ENCODE results near the gene C11orf52.

Gene C11orf52

DNA sequence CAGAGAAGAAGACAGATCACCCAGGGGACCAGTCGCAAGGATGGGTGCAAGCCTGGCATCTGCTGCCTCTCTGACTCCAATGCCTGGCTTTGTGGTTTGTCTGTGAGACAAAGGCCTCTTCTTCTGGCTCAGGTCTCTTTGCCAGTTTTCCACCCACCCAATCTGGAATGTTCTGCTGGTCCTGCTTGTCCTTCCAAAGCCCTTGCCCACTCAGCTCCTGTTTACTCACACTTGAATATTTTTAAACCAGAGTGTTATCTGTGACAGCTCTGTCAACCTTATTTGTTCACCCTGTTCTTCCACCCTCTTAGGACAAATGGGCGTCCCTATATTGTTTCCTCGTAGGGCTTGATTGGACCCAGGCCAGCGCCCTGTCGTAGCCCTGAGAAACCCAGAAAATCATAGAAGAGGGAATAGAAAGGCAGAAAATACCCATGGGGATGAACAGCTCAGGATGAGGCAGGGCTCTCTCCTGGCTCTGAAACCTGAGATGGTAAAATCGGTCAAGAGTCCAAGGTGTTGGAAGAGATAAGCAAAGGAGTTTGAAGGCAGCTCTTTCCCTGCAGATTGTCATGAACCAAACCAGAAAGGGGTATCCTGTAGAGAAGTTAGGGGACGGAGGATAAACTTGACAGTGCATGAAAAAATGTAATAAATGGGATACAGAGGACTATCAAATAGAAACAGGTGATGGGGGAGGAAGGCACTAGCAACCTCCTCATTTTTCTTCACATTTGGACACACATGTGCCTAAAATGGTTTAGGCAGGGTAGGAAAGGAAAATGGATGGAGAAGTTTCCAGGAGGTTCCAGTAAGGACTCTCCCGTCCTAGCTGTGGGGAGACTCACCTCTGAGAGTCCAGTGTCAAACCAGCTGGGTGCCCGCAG, 7.8 kb upstream of the C11orf52 start:
- no peaks in the 10 kb centered on the region for H3K36me3 ChIP-seq (replicated peaks; ENCODE audit: insufficient read depth, low read length)
- no peaks in the 10 kb centered on the region for H3K79me2 ChIP-seq (ENCODE audit: low read length)
- no peak for DNase-seq
- no peak overlapping the region for H3K4me2 ChIP-seq (ENCODE audit: low read depth, low read length)
- H3K9me3 ChIP-seq (replicated peaks; ENCODE audit: insufficient read depth, low read length), result no peaks in the 10 kb centered on the region
- no peak overlapping the region for H3K4me3 ChIP-seq (ENCODE audit: low read length)
- no peaks in the 10 kb centered on the region; the same call in 1 of the 2 replicates for H3K27me3 ChIP-seq (replicated peaks; ENCODE audit: insufficient read depth, low read length)
- no peak overlapping the region for H3K27ac ChIP-seq (ENCODE audit: low read length)
- TF ChIP-seq EZH2phosphoT487 (IDR thresholded peaks at IDR 0.05; ENCODE audit: low read length) (no peak), EZH2 (optimal IDR thresholded peaks at IDR 0.05; ENCODE audit: low read depth, low read length) (no peak)
- TF ChIP-seq, protein P1, sequence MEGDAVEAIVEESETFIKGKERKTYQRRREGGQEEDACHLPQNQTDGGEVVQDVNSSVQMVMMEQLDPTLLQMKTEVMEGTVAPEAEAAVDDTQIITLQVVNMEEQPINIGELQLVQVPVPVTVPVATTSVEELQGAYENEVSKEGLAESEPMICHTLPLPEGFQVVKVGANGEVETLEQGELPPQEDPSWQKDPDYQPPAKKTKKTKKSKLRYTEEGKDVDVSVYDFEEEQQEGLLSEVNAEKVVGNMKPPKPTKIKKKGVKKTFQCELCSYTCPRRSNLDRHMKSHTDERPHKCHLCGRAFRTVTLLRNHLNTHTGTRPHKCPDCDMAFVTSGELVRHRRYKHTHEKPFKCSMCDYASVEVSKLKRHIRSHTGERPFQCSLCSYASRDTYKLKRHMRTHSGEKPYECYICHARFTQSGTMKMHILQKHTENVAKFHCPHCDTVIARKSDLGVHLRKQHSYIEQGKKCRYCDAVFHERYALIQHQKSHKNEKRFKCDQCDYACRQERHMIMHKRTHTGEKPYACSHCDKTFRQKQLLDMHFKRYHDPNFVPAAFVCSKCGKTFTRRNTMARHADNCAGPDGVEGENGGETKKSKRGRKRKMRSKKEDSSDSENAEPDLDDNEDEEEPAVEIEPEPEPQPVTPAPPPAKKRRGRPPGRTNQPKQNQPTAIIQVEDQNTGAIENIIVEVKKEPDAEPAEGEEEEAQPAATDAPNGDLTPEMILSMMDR (IDR thresholded peaks at IDR 0.05; ENCODE audit: low read length), result no peak
- no peaks in the 10 kb centered on the region for H3K9me2 ChIP-seq (replicated peaks; ENCODE audit: insufficient read depth, low read length)
- H3K4me1 ChIP-seq (ENCODE audit: low read length), result no peaks in the 10 kb centered on the region
- H2AFZ ChIP-seq (ENCODE audit: low read length), result no peak overlapping the region
- H4K20me1 ChIP-seq (ENCODE audit: insufficient read depth, low read length), result no peaks in the 10 kb centered on the region
- H3F3A ChIP-seq (ENCODE audit: insufficient read depth, low read length), result no peaks in the 10 kb centered on the region
- H3K9ac ChIP-seq (ENCODE audit: low read length), result no peak overlapping the region

DNA sequence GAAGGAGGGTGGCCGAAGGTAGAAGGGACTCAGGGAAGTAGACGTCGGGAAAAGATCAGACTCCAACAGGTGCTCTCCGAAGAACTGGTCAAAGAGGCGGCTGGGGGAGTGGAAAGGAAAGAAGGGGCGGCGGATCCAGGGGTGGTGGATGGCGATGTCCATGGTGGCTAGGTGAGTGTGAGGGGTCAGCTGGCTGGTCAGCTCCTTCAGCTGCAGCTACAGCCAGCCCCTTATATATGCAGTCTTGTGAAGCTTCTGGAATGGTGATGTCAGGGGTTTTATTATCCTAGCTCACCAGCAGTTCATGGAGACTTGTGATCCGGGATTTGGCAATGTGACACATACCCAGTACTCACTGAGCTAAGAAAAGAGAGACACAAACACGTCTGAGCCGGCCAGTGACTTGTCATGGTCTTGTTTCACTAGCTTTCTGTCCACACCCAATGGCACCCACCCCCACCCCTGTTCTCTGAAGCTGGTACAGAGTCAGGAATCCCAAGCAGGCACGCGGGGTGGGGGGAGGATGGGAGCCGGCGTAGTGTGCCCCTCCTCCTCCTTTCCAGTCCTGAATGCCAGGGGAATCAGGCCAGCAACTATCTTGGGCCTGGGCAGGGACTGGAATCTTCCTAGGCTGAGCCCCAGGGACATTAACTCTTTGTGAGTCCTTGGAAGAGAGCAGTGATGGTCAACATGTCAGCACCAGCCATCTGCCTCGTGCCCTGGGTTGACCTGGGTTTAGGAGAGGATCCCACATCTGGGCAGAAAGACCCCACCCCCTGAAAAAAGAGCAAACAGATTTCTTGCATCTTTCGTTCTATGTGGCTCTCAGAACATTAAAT, 6.9 kb upstream of the C11orf52 start, which contains the start of gene CRYAB:
Gene CRYAB, minus strand, starts transcription at position 208 of the 839 bp plus-strand sequence. Its CDS starts 46 bp downstream, at position 162.
- H3K79me2 ChIP-seq (ENCODE audit: low read length), result no peaks in the 10 kb centered on the region
- H3K4me2 ChIP-seq (ENCODE audit: low read depth, low read length), result no peak within 1 kb of the TSS
- TF ChIP-seq, protein P1 (IDR thresholded peaks at IDR 0.05; ENCODE audit: low read length), result no peak
- no peak for TF ChIP-seq EZH2phosphoT487 (IDR thresholded peaks at IDR 0.05; ENCODE audit: low read length)
- TF ChIP-seq EZH2 (optimal IDR thresholded peaks at IDR 0.05; ENCODE audit: low read depth, low read length), result no peak
- no peak for DNase-seq
- no peaks in the 10 kb centered on the region for H3K9me2 ChIP-seq (replicated peaks; ENCODE audit: insufficient read depth, low read length)
- no peaks in the 10 kb centered on the region for H3K36me3 ChIP-seq (replicated peaks; ENCODE audit: insufficient read depth, low read length)
- H2AFZ ChIP-seq (ENCODE audit: low read length), result no peak within 1 kb of the TSS
- no peaks in the 10 kb centered on the region for H3K4me1 ChIP-seq (ENCODE audit: low read length)
- H3K9ac ChIP-seq (ENCODE audit: low read length), result no peak within 1 kb of the TSS
- H4K20me1 ChIP-seq (ENCODE audit: insufficient read depth, low read length), result no peaks in the 10 kb centered on the region
- no peak within 1 kb of the TSS for H3K4me3 ChIP-seq (ENCODE audit: low read length)
- H3F3A ChIP-seq (ENCODE audit: insufficient read depth, low read length), result no peaks in the 10 kb centered on the region
- no peak within 1 kb of the TSS for H3K27ac ChIP-seq (ENCODE audit: low read length)
- no peaks in the 10 kb centered on the region for H3K9me3 ChIP-seq (replicated peaks; ENCODE audit: insufficient read depth, low read length)
- H3K27me3 ChIP-seq (replicated peaks; ENCODE audit: insufficient read depth, low read length), result no peaks in the 10 kb centered on the region; the same call in 1 of the 2 replicates

DNA sequence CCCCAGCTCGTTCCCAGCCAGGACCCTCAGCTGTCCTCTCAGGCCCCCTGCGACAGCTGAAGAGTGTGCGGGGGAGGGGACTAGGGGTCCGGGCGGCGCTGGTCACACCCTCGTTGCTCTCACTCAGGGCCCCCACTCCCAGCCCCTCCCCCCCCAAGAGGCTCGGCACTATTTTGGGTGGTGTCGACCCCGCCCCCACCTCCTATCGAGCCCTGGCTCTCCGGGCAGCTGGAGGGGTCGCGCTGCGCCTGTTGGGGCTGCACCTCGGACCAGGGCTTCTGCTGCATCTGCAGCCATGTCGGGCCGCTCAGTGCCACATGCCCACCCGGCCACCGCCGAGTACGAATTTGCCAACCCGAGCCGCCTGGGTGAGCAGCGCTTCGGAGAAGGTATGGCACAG, 6.2 kb upstream of the C11orf52 start, which contains the start of gene HSPB2:
Gene HSPB2, plus strand, starts transcription at position 200 of the 400 bp plus-strand sequence. Its CDS starts 96 bp downstream, at position 296.
- TF ChIP-seq, protein P1 (IDR thresholded peaks at IDR 0.05; ENCODE audit: low read length), result no peak
- TF ChIP-seq EZH2phosphoT487 (IDR thresholded peaks at IDR 0.05; ENCODE audit: low read length) (no peak), EZH2 (optimal IDR thresholded peaks at IDR 0.05; ENCODE audit: low read depth, low read length) (no peak)
- Histone ChIP-seq H3K9me2 (replicated peaks; ENCODE audit: insufficient read depth, low read length) (no peaks in the 10 kb centered on the region), H3K79me2 (ENCODE audit: low read length) (no peaks in the 10 kb centered on the region), H3K4me1 (ENCODE audit: low read length) (no peaks in the 10 kb centered on the region), H3K4me2 (ENCODE audit: low read depth, low read length) (no peak within 1 kb of the TSS), H3K9me3 (replicated peaks; ENCODE audit: insufficient read depth, low read length) (no peaks in the 10 kb centered on the region), H3K36me3 (replicated peaks; ENCODE audit: insufficient read depth, low read length) (no peaks in the 10 kb centered on the region), H3K27me3 (replicated peaks; ENCODE audit: insufficient read depth, low read length) (no peaks in the 10 kb centered on the region; the same call in 1 of the 2 replicates), H3K27ac (ENCODE audit: low read length) (no peak within 1 kb of the TSS), H3K4me3 (ENCODE audit: low read length) (no peak within 1 kb of the TSS), H2AFZ (ENCODE audit: low read length) (no peak within 1 kb of the TSS), H4K20me1 (ENCODE audit: insufficient read depth, low read length) (no peaks in the 10 kb centered on the region), H3K9ac (ENCODE audit: low read length) (no peak within 1 kb of the TSS), H3F3A (ENCODE audit: insufficient read depth, low read length) (no peaks in the 10 kb centered on the region)
- no peak for DNase-seq

Measured in MM.1S (cell line).